SK-N-SH (cell line): Measurements from ENCODE around the gene ELMO3.

ENCODE experiments used
- CTCF ChIP-seq: fragments of 200-600 bp; sonication (generic); IDR thresholded peaks from 2 replicates; pipeline ENCODE4 v1.6.1; 2017; ENCODE audit warnings: antibody characterized with exemption, mild to moderate bottlenecking, moderate library complexity
- EZH2phosphoT487 ChIP-seq: fragments of 200-600 bp; sonication (generic); IDR thresholded peaks from 2 replicates; pipeline ENCODE4 v1.6.1; 2017; ENCODE audit warnings: low read depth, mixed run types, mild to moderate bottlenecking, antibody characterized with exemption, moderate library complexity, borderline replicate concordance
- FOXJ3 ChIP-seq: sonication (generic); formaldehyde crosslinking; IDR thresholded peaks from 2 replicates; pipeline ENCODE4 v1.5.1; 2020; ENCODE audit warnings: mild to moderate bottlenecking, missing genetic modification reagents
- NFIC ChIP-seq: IDR thresholded peaks from 2 replicates; pipeline ENCODE4 v1.4.0; 2012; ENCODE audit warnings: borderline replicate concordance
- NRF1 ChIP-seq: IDR thresholded peaks from 2 replicates; pipeline ENCODE4 v1.6.1; 2012; ENCODE audit warnings: low read depth, mild to moderate bottlenecking, low read length
- USF2 ChIP-seq: fragments of 150-350 bp; IDR thresholded peaks from 2 replicates; pipeline ENCODE4 v1.6.1; 2017; ENCODE audit warnings: antibody characterized with exemption, low read length, low read depth, borderline replicate concordance

- TF ChIP-seq CTCF, result no peak
- TF ChIP-seq EZH2phosphoT487, result no peak
- TF ChIP-seq NRF1, result no peak
- no peak for TF ChIP-seq NFIC
- TF ChIP-seq FOXJ3, result no peak
- no peak for TF ChIP-seq USF2
These were observed 31.2 kb downstream of the ELMO3 start for GRCh38 chr16:67229906-67230808.
